NOMO-1 treated with DMSO at 0.1 percent for 48 hours (cell line): Measurements from ENCODE around the gene WFDC10B.
"Not testable (repeated sequence)": the region's sequence is repeated elsewhere in the genome, so short reads cannot be mapped to it uniquely, and the experiment has no call there.

Source experiments
- DNase-seq: peaks from one replicate; lab custom pipeline; 2025; ENCODE audit not compliant: unreplicated experiment; lab: John Stamatoyannopoulos, UW

Gene WFDC10B

DNA sequence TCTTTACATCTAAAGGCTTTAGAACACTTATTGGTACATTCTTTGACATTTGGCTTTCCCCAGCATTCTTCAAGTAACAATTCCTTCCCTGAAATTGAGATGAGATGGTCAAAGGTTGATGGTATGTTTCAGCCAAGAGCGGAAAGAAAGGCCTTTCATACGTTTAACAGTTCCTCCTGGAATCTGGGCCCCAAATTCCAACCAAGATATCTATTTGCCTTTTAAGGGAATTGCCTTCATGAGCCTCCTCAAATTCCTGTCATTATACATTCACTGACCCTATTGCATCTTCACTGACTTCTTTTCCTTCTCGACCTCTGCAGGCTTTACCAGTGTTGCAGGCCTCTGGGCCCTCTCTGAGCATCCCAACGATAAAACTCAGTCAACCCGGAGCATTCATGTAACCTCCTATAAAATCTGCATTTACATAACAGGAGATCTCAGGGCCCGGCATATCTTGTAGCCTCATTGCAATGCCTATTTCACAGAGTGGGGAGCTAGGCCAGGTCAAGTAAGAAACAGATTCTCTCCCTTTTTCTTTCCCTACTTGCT is 55.4 kb downstream of the WFDC10B start:
- no peak for DNase-seq

DNA sequence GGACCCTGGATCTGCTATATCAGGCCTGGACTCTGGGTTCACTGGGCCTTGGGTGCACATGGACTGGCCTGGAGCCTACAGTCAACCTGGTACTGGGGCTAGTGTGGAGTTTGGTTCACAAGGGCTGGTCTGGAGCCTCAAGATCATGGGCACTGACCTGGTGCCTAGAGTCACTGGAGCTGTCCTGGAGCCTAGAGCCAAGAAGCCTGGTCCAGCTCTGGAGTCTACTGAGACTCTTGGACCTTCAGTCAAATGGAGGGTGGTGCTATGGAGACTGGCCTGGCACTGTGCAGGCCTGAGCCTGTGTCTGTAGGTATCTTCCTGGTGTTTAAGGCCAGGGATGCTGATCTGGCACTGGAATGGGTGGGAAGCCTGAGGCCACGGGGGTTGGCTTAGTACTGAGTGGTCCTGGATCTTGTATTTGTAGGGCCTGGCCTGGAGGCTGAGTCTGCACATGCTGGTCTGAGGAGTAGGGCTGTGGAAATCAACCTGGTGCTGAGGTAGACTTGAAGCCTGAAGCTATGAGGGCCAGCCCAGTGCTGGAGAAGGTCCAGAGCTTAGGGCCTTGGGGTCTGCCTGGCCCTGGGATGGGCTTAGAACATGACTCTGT is 57.3 kb downstream of the WFDC10B start:
- no peak for DNase-seq

DNA sequence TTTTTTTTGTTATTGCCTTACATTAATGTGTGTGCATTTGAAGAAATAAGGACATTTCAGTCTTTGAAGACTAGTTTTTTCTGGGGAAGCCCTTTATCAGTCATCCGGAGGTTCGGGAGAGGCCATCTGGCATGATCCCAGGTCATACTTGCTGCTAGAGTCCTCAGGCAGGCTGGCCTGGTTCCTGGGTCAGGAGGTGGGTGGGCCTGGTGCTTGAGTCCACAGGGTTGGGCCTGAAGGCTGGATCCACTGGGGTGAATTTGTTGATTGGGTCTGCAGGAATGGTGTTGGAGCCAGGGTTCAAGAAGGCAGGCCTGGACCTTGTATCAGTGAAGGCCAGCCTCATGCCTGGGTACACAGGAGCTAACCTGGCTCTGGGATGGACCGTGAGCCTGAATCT is 57.9 kb downstream of the WFDC10B start:
- DNase-seq: no peak

DNA sequence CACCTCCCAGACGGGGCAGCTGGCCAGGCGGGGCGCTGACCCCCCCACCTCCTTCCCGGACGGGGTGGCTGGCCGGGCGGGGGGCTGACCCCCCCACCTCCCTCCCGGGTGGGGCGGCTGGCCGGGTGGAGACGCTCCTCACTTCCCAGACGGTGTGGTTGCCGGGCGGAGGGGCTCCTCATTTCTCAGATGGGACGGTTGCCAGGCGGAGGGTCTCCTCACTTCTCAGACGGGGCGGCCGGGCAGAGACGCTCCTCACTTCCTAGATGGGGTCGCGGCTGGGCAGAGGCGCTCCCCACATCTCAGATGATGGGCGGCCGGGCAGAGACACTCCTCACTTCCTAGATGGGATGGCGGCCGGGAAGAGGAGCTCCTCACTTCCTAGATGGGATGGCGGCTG is 59.0 kb downstream of the WFDC10B start:
- not testable (repeated sequence) for DNase-seq

DNA sequence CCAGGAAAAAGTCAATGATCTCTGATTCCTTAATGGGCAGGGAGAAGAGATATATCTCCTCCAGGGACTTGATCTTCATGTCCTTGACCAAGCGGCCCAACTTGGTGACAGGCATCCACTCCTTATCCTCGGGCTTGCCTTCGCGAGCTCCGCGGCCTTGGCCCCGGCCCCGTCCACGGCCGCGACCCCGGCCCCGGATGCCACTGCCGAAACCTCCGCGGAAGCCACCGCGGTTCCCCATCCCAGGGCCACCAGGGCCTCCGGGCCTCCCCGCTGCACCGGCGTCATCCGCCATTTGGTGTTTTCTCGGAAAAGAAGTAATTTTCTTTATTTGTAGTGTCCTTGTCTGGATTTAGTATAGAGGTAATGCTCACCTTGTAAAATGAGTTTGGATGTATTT is 63.7 kb downstream of the WFDC10B start:
- DNase-seq: not testable (repeated sequence)

DNA sequence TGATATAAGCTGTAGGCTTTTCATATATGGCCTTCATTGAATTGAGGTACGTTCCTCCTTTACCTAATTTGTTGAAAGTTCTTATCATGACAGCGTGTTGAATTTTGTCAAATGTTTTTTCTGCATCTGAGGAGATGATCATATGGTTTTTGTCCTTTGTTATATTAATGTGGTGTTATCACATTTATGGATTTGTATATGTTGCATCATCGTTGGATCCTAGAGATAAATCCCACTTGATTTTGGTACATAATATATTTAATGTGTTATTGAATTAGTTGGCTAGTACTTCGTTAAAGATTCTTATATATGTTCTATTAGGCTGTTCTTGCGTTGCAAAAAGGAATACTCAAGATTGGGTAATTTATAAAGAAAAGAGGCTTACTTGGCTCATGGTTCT is 65.1 kb downstream of the WFDC10B start:
- no peak for DNase-seq

DNA sequence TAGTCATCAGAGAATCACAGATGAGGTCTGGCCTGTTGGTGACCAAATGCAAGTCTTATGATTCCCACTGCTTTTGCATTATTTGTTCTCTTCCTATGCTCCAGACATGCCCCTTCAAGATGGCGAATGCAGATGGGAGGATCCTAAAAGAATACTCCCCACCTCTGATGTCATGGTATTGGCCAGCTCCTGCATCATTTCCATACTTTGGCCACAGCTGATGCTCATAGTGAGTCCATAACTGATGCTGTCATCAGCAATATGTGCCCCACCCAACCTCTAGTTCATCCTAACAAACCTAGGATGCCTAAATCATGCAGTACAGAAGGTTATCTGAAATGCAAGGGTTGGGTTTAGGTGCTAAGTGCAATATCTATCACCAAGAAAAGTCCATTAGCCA is 68.3 kb downstream of the WFDC10B start:
- DNase-seq: no peak
